ENCODE data around the gene RGS5.

The RGS5 gene

GRCh38 chr1:163144418-163144817 lies 58.3 kb downstream of the RGS5 start:
- DNase-seq (ENCODE audit: low read depth), result no peak

GRCh38 chr1:163142152-163142551 lies 60.6 kb downstream of the RGS5 start:
- no peak for DNase-seq (ENCODE audit: low read depth)

GRCh38 chr1:163141556-163141955 lies 61.2 kb downstream of the RGS5 start:
- DNase-seq (ENCODE audit: low read depth), result no peak

GRCh38 chr1:163137556-163138265 lies 65.0 kb downstream of the RGS5 start:
- no peak for DNase-seq (ENCODE audit: low read depth)

- DNase-seq (ENCODE audit: low read depth), result no peak
Observed at GRCh38 chr1:163131981-163132380, 70.7 kb downstream of the RGS5 start.

- DNase-seq (ENCODE audit: low read depth), result no peak
Observed at GRCh38 chr1:163130225-163130856, 72.4 kb downstream of the RGS5 start.

GRCh38 chr1:163128282-163128681 lies 74.4 kb downstream of the RGS5 start:
- DNase-seq (ENCODE audit: low read depth), result no peak

- no peak for DNase-seq (ENCODE audit: low read depth)
Observed at GRCh38 chr1:163124812-163125211, 77.9 kb downstream of the RGS5 start.

- no peak for DNase-seq (ENCODE audit: low read depth)
Observed at GRCh38 chr1:163120372-163120771, 82.3 kb downstream of the RGS5 start.

GRCh38 chr1:163119707-163120106 lies 83.0 kb downstream of the RGS5 start:
- DNase-seq (ENCODE audit: low read depth), result no peak

- DNase-seq (ENCODE audit: low read depth), result no peak
Observed at GRCh38 chr1:163115887-163116286, 86.8 kb downstream of the RGS5 start.

GRCh38 chr1:163107655-163108054 lies 95.1 kb downstream of the RGS5 start:
- no peak for DNase-seq (ENCODE audit: low read depth)

GRCh38 chr1:163106364-163106987 lies 96.2 kb downstream of the RGS5 start:
- DNase-seq (ENCODE audit: low read depth), result no peak

GRCh38 chr1:163104385-163105099 lies 98.2 kb downstream of the RGS5 start:
- no peak for DNase-seq (ENCODE audit: low read depth)

GRCh38 chr1:163102590-163102989 lies 100.1 kb downstream of the RGS5 start:
- no peak for DNase-seq (ENCODE audit: low read depth)

GRCh38 chr1:163095213-163095612 lies 107.5 kb downstream of the RGS5 start:
- no peak for DNase-seq (ENCODE audit: low read depth)

GRCh38 chr1:163094589-163094988 lies 108.1 kb downstream of the RGS5 start:
- no peak for DNase-seq (ENCODE audit: low read depth)

- DNase-seq (ENCODE audit: low read depth), result no peak
Observed at GRCh38 chr1:163094182-163094581, 108.5 kb downstream of the RGS5 start.

- DNase-seq (ENCODE audit: low read depth), result no peak
Observed at GRCh38 chr1:163093579-163093978, 109.1 kb downstream of the RGS5 start.

GRCh38 chr1:163093169-163093568 lies 109.5 kb downstream of the RGS5 start:
- no peak for DNase-seq (ENCODE audit: low read depth)
